ENCODE results near the gene TSPO. TPM values are rescaled to one million over a fixed set of nuclear protein-coding genes. Genes with fewer than 3 reads are reported as not detected.

TSPO gene
- total RNA-seq, 1 donor from 2014 or later = 126 TPM

- H3K36me3 Mint-ChIP-seq (ENCODE audit: low read depth) = peaks cover 25% of the 10 kb centered on the region
These were observed 15.7 kb downstream of the TSPO start for GRCh38 chr22:43167001-43167589.

GRCh38 chr22:43168471-43169309 is 17.3 kb downstream of the TSPO start:
- intact Hi-C loops (cut with micrococcal nuclease) = no loop called here

More at GRCh38 chr22:43167001-43167589, 15.7 kb downstream of the TSPO start:
- no peak overlapping the region for H3K4me3 Mint-ChIP-seq (ENCODE audit: low read depth)
- H3K9me3 Mint-ChIP-seq = no peaks in the 10 kb centered on the region
- no peaks in the 10 kb centered on the region for H3K27me3 Mint-ChIP-seq (ENCODE audit: low read depth)
- DNase-seq (ENCODE audit: low spot score) = no peak
- intact Hi-C loops (cut with micrococcal nuclease) = no loop called here
- H3K4me1 Mint-ChIP-seq (ENCODE audit: low read depth) = no peaks in the 10 kb centered on the region
- no peak overlapping the region for H3K27ac Mint-ChIP-seq

DNA sequence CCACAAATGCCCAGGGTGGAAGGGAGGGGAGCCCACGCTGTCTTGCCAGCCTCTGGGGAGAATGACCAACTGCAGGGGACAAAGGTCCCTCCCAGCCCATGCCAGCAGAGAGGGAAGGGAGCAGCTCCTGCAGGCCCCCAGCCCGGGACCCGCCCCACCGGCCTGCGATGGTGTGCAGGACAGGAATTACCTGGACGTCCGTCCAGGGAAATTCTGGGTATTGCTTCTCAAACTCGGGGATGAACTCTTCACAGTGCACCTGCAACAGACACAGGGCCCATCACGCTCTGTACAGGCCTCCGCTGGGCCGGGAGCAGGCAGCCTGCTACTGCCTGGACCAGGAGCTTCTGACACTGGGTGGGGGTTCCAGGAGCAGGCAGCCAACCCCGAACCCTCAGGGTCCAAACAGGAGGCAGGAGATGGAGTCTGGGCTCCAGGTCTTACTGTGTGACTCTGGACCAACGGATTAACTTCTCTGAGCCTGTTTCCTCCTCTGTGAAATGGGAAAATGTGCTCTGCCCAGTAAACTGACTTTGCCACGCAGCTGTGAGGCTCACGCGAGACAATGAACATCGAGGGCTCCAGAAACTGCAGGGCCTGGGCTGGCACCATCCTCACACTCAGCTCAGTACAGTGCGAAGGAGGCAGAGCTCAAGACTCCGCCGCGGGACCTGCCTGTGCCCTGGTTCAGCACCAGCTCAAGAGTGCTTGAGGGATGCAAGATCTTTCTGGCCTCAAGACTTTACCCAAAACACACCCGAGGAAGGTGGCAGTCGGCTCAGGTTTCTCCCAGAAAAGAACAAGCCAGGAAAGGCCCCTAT is 18.2 kb downstream of the TSPO start:
- Mint-ChIP-seq H3K4me3 (ENCODE audit: low read depth) (no peak overlapping the region), H3K4me1 (ENCODE audit: low read depth) (no peaks in the 10 kb centered on the region), H3K27ac (no peak overlapping the region), H3K36me3 (ENCODE audit: low read depth) (peaks cover 39% of the 10 kb centered on the region), H3K27me3 (ENCODE audit: low read depth) (no peaks in the 10 kb centered on the region), H3K9me3 (no peaks in the 10 kb centered on the region)
- intact Hi-C loops (cut with micrococcal nuclease) = no loop called here
- DNase-seq (ENCODE audit: low spot score) = no peak

More at GRCh38 chr22:43168471-43169309, 17.3 kb downstream of the TSPO start:
- peaks cover 39% of the 10 kb centered on the region for H3K36me3 Mint-ChIP-seq (ENCODE audit: low read depth)
- H3K9me3 Mint-ChIP-seq = no peaks in the 10 kb centered on the region
- H3K4me1 Mint-ChIP-seq (ENCODE audit: low read depth) = no peaks in the 10 kb centered on the region
- no peak overlapping the region for H3K27ac Mint-ChIP-seq
- DNase-seq (ENCODE audit: low spot score) = no peak
- no peaks in the 10 kb centered on the region for H3K27me3 Mint-ChIP-seq (ENCODE audit: low read depth)
- H3K4me3 Mint-ChIP-seq (ENCODE audit: low read depth) = no peak overlapping the region

- Mint-ChIP-seq H3K4me1 (ENCODE audit: low read depth) (no peaks in the 10 kb centered on the region), H3K36me3 (ENCODE audit: low read depth) (peaks cover 39% of the 10 kb centered on the region), H3K27me3 (ENCODE audit: low read depth) (no peaks in the 10 kb centered on the region), H3K9me3 (no peaks in the 10 kb centered on the region), H3K27ac (no peak overlapping the region), H3K4me3 (ENCODE audit: low read depth) (no peak overlapping the region)
- no peak for DNase-seq (ENCODE audit: low spot score)
- intact Hi-C loops (cut with micrococcal nuclease) = no loop called here
These were observed 18.7 kb downstream of the TSPO start for GRCh38 chr22:43170131-43170480.

DNA sequence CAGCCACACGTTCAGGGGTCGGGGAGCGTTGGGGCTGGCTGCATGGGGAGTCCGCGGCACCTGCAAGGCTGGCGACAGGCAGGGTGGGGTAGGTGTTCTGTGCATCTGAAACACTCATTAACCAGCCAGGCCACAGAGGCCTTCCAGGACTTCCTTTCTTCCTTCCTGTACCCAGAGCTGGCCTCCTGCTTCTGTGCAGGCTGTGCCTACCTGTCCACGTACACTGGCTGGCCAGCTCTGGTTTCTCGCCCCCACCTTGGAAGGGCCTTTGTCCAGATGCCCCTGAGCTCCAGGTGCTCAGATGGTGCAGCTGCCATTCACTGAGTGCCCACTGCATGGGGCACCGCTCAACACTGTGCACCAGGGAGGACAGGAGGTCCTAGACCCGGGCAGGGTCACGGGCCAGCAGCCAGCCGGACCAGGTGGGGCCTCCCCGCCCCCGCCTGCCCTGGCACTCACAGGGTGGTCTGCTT is 19.7 kb downstream of the TSPO start:
- Mint-ChIP-seq H3K4me1 (ENCODE audit: low read depth) (no peaks in the 10 kb centered on the region), H3K9me3 (no peaks in the 10 kb centered on the region), H3K27ac (no peak overlapping the region)

DNA sequence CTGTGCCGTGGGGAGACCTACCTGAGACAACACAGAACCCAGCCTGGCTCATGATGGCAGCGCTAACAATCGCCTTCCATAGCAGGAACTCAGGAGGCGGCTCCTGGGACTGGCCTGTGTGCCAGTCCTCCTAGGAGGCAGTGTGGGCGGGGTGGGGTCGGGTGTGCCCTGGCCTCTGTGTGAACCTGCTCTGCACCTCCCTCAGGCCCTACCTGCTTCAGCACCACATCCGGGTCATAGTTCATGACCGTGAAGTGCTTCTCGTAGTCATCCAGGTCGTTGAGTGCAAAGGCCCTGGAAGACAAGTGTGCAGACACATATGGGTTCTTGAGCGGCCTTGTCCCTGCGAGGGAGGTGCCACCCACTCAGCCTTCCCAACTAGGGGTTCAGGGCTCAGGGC is 20.2 kb downstream of the TSPO start:
- H3K27ac Mint-ChIP-seq = no peak overlapping the region
- intact Hi-C loops (cut with micrococcal nuclease) = no loop called here
- no peaks in the 10 kb centered on the region for H3K27me3 Mint-ChIP-seq (ENCODE audit: low read depth)
- H3K4me1 Mint-ChIP-seq (ENCODE audit: low read depth) = no peaks in the 10 kb centered on the region
- H3K4me3 Mint-ChIP-seq (ENCODE audit: low read depth) = no peak overlapping the region
- no peaks in the 10 kb centered on the region for H3K9me3 Mint-ChIP-seq
- no peak for DNase-seq (ENCODE audit: low spot score)
- peaks cover 48% of the 10 kb centered on the region for H3K36me3 Mint-ChIP-seq (ENCODE audit: low read depth)

More for the DNA sequence above, 19.7 kb downstream of the TSPO start:
- DNase-seq (ENCODE audit: low spot score) = no peak
- H3K36me3 Mint-ChIP-seq (ENCODE audit: low read depth) = peaks cover 45% of the 10 kb centered on the region
- no peaks in the 10 kb centered on the region for H3K27me3 Mint-ChIP-seq (ENCODE audit: low read depth)
- H3K4me3 Mint-ChIP-seq (ENCODE audit: low read depth) = no peak overlapping the region
- intact Hi-C loops (cut with micrococcal nuclease) = no loop called here

DNA sequence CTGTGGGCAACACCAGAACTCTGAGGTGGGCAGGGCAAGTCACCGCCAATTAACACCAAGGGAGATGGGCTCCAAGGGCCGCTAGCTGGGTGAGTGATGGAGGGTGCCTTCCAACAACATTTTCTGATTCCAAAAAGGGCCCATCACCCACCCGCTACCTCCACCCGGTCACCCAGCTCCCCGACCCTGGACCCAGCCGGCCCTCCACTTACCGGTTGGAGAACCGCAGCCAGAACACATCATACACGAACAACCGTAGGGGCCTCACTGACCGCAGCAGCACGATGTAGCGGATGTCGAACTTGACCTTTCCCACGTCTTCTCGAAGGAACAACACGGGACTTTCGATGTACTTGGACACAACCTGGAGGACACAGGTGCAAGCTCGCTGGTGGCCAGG is 20.8 kb downstream of the TSPO start:
- intact Hi-C loops (cut with micrococcal nuclease) = no loop called here
- peaks cover 50% of the 10 kb centered on the region for H3K36me3 Mint-ChIP-seq (ENCODE audit: low read depth)
- no peaks in the 10 kb centered on the region for H3K4me1 Mint-ChIP-seq (ENCODE audit: low read depth)
- no peak for DNase-seq (ENCODE audit: low spot score)
- H3K9me3 Mint-ChIP-seq = no peaks in the 10 kb centered on the region
- H3K27me3 Mint-ChIP-seq (ENCODE audit: low read depth) = no peaks in the 10 kb centered on the region
- H3K4me3 Mint-ChIP-seq (ENCODE audit: low read depth) = no peak overlapping the region
- no peak overlapping the region for H3K27ac Mint-ChIP-seq

- Mint-ChIP-seq H3K27me3 (ENCODE audit: low read depth) (no peaks in the 10 kb centered on the region), H3K4me3 (ENCODE audit: low read depth) (no peak overlapping the region), H3K27ac (no peak overlapping the region), H3K9me3 (no peaks in the 10 kb centered on the region), H3K4me1 (ENCODE audit: low read depth) (no peaks in the 10 kb centered on the region), H3K36me3 (ENCODE audit: low read depth) (peaks cover 55% of the 10 kb centered on the region)
- intact Hi-C loops (cut with micrococcal nuclease) = no loop called here
- no peak for DNase-seq (ENCODE audit: low spot score)
These were observed 22.2 kb downstream of the TSPO start for GRCh38 chr22:43173566-43173965.

DNA sequence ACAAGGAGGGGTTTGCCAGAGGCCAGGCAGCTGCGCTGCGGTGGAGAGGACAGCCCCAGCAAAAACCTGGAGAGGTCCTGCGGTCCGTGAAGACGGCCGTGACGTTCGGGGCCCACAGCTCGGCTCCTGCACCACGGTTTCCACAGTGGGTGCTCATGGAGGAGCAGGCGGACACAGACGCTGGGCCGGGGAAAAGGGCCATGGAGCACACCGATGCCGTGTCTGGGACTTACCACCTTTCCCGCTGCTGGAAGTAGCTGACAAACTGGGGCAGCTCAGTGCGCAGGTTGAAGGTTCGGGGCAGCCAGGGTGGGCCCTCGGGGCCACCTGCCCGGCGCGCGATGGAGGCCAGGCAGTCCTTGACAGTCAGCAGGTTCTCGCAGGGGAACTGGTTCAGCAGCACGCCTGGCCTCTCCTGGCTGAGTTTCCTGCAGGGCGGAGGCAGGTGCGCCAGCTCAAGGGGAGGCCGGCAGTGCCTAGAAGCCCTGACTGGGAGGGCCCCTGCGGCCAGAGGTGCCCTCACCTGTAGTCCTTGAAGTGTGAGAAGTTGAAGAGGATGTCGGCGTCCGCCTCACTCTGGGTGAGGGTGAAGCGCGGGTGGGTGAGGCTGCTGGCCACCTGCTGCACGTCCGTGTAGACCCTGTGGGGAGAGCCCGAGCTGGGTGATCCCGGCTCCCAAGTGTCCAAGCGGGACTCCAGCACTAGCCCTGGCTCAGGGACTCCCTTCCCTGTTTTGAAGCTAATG is 22.8 kb downstream of the TSPO start:
- intact Hi-C loops (cut with micrococcal nuclease) = no loop called here

DNA sequence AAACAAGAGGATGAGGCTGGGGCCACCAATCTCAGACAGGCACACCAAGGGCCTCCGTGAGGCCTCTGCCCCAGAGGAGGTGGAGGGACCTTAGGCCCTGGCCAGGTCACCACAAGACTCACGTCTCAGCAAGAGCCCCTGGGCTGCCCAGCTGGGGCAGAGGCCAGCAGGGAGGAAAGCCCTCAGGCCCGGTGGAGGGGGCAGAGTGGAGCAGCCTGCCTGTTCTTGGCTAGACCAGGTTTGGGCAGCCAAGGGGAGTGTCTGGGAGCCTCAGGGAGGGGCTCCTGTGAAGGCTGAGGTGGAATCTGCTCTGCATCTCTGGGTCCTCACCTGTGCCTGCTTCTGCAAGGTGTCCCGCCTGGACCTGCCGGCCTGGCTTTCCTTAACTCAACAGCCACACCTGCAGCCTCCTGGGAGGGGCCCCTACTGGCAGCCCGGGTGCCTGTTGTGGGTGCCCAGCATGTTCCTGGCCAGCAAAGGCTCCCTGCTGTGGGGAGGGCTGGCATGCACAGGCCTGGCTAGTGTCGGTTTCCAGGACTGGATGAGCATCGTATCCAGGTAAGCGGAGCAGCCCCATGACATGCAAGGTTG is 23.7 kb downstream of the TSPO start:
- no peak overlapping the region for H3K27ac Mint-ChIP-seq
- H3K27me3 Mint-ChIP-seq (ENCODE audit: low read depth) = no peaks in the 10 kb centered on the region
- H3K4me1 Mint-ChIP-seq (ENCODE audit: low read depth) = no peaks in the 10 kb centered on the region
- H3K4me3 Mint-ChIP-seq (ENCODE audit: low read depth) = no peak overlapping the region
- no peaks in the 10 kb centered on the region for H3K9me3 Mint-ChIP-seq
- H3K36me3 Mint-ChIP-seq (ENCODE audit: low read depth) = peaks cover 62% of the 10 kb centered on the region
- no peak for DNase-seq (ENCODE audit: low spot score)
- intact Hi-C loops (cut with micrococcal nuclease) = no loop called here

More for the DNA sequence above, 22.8 kb downstream of the TSPO start:
- no peak for DNase-seq (ENCODE audit: low spot score)
- peaks cover 57% of the 10 kb centered on the region for H3K36me3 Mint-ChIP-seq (ENCODE audit: low read depth)
- no peaks in the 10 kb centered on the region for H3K4me1 Mint-ChIP-seq (ENCODE audit: low read depth)
- H3K4me3 Mint-ChIP-seq (ENCODE audit: low read depth) = no peak overlapping the region
- H3K27me3 Mint-ChIP-seq (ENCODE audit: low read depth) = no peaks in the 10 kb centered on the region
- H3K9me3 Mint-ChIP-seq = no peaks in the 10 kb centered on the region
- H3K27ac Mint-ChIP-seq = no peak overlapping the region

DNA sequence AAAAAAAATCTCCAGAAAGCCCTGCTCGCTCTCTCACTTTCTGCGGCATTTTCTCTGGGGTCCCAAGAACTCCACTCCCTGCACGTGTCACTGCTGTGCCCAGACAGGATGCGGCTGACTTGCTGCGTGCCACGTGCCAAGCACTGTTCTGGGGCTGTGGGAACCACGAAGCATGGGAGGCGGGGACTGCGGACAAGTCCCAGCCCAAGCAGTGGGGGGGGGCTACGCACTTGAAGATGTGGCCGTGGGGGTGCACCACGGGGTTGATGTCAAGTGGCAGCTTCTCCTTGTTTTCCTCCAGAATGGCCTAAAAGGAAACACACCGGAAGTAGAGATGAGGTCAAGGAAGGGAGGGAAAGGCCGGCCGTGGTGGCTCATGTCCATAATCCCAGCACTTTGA is 24.7 kb downstream of the TSPO start:
- Mint-ChIP-seq H3K27me3 (ENCODE audit: low read depth) (no peaks in the 10 kb centered on the region), H3K9me3 (no peaks in the 10 kb centered on the region), H3K4me1 (ENCODE audit: low read depth) (no peaks in the 10 kb centered on the region), H3K4me3 (ENCODE audit: low read depth) (no peak overlapping the region), H3K36me3 (ENCODE audit: low read depth) (peaks cover 60% of the 10 kb centered on the region), H3K27ac (no peak overlapping the region)
- intact Hi-C loops (cut with micrococcal nuclease) = no loop called here
- no peak for DNase-seq (ENCODE audit: low spot score)

DNA sequence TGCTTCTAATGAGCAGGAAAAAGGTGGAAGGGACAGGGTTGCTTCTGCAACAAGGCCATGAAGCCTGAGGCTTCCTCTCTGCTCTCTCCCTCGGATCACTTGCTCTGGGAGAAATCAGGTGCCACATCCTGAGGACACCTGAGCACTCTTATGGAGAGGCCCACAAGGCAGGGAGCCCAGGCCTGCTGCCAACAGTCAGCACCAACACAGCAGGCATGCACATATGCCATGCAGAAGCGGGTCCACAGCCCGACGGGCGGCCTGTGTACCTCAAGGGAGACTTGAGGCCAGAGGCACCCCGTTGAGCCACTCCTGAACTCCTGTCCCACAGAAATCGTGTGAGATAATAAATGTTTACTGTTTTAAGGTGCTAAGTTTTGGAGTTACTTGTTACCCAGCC is 26.1 kb downstream of the TSPO start:
- Mint-ChIP-seq H3K9me3 (no peaks in the 10 kb centered on the region), H3K36me3 (ENCODE audit: low read depth) (peaks cover 59% of the 10 kb centered on the region), H3K4me1 (ENCODE audit: low read depth) (no peaks in the 10 kb centered on the region), H3K27me3 (ENCODE audit: low read depth) (no peaks in the 10 kb centered on the region), H3K27ac (no peak overlapping the region), H3K4me3 (ENCODE audit: low read depth) (no peak overlapping the region)
- intact Hi-C loops (cut with micrococcal nuclease) = no loop called here
- DNase-seq (ENCODE audit: low spot score) = no peak
